Glutamatergic neuron (in vitro differentiated cells): ENCODE measurements around the gene ZNF649. TPM values are rescaled to one million over a fixed set of nuclear protein-coding genes. Genes with fewer than 3 reads are reported as not detected.

Source experiments
- DNase-seq: peaks from one replicate; pipeline ENCODE4 v3.0.0; 2022
- H3K27ac Mint-ChIP-seq: one replicate; pipeline ENCODE4 v1.8.0; 2020; ENCODE audit warnings: mild to moderate bottlenecking, mixed read lengths, inconsistent platforms; ENCODE audit not compliant: unreplicated experiment
- H3K27me3 Mint-ChIP-seq: one replicate; pipeline ENCODE4 v1.8.0; 2020; ENCODE audit warnings: mild to moderate bottlenecking, moderate library complexity, mixed read lengths, inconsistent platforms; ENCODE audit not compliant: unreplicated experiment
- H3K36me3 Mint-ChIP-seq: one replicate; pipeline ENCODE4 v1.8.0; 2020; ENCODE audit warnings: mild to moderate bottlenecking, mixed read lengths, inconsistent platforms; ENCODE audit not compliant: unreplicated experiment
- H3K4me1 Mint-ChIP-seq: one replicate; pipeline ENCODE4 v1.8.0; 2020; ENCODE audit warnings: mild to moderate bottlenecking, low read depth, mixed read lengths, inconsistent platforms; ENCODE audit not compliant: unreplicated experiment
- H3K4me3 Mint-ChIP-seq: one replicate; pipeline ENCODE4 v1.8.0; 2020; ENCODE audit warnings: mild to moderate bottlenecking, mixed read lengths, inconsistent platforms; ENCODE audit not compliant: unreplicated experiment
- H3K9me3 Mint-ChIP-seq: one replicate; pipeline ENCODE4 v1.8.0; 2020; ENCODE audit warnings: mild to moderate bottlenecking, moderate library complexity, mixed read lengths, inconsistent platforms; ENCODE audit not compliant: unreplicated experiment
- total RNA-seq: library from RNA; stranded (reverse); fragmentation: NEBNext Ultra II Directional; extraction: Animal tissue kit (Norgen Biotek cat#: 25700); gene quantifications from one replicate; pipeline ENCODE4 v1.2.1, GENCODE V29; 2021; ENCODE audit not compliant: unreplicated experiment
- TF ChIP-seq, protein P1 (sequence below): fragments of 200-600 bp; sonication (generic); IDR thresholded peaks from one replicate; pipeline ENCODE4 v1.5.0; 2021; ENCODE audit not compliant: partially characterized antibody, unreplicated experiment

The ZNF649 gene
- total RNA-seq, 1 donor from 2014 or later: 19.2 TPM

DNA sequence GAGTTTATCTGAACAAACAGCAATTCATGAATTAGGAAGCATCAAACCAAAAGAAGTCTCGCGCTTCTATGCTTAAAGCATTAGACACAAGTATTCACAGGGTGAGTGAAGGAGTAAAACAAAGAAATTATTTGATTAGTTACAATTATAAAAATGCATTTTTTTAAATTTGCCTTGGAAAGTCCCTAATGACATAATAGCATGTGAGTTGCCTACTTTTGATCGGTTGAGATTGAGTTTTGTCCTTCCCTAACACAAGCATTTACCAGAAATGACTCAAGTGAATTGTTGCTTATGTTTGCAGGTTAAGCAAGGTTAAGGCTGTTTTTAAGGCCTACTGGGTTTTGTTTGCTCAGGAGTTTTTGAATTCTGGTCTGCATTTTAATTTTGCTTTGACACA lies 389 bp upstream of the ZNF649 start:
- H3K9me3 Mint-ChIP-seq: peaks cover 23% of the 10 kb centered on the region

GRCh38 chr19:51903192-51903591 lies 1.6 kb downstream of the ZNF649 start:
- Mint-ChIP-seq H3K4me3 (peak overlapping the region; percentile 100), H3K36me3 (peaks cover 43% of the 10 kb centered on the region), H3K27me3 (peaks cover 2% of the 10 kb centered on the region), H3K9me3 (peaks cover 20% of the 10 kb centered on the region), H3K4me1 (peaks cover 4% of the 10 kb centered on the region), H3K27ac (peak overlapping the region; percentile 9)
- no peak for DNase-seq
- TF ChIP-seq, protein P1, sequence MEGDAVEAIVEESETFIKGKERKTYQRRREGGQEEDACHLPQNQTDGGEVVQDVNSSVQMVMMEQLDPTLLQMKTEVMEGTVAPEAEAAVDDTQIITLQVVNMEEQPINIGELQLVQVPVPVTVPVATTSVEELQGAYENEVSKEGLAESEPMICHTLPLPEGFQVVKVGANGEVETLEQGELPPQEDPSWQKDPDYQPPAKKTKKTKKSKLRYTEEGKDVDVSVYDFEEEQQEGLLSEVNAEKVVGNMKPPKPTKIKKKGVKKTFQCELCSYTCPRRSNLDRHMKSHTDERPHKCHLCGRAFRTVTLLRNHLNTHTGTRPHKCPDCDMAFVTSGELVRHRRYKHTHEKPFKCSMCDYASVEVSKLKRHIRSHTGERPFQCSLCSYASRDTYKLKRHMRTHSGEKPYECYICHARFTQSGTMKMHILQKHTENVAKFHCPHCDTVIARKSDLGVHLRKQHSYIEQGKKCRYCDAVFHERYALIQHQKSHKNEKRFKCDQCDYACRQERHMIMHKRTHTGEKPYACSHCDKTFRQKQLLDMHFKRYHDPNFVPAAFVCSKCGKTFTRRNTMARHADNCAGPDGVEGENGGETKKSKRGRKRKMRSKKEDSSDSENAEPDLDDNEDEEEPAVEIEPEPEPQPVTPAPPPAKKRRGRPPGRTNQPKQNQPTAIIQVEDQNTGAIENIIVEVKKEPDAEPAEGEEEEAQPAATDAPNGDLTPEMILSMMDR: no peak

More for the DNA sequence above, 389 bp upstream of the ZNF649 start:
- H3K4me3 Mint-ChIP-seq: peak overlapping the region; percentile 100
- peaks cover 2% of the 10 kb centered on the region for H3K27me3 Mint-ChIP-seq
- DNase-seq: no peak
- peak overlapping the region; percentile 97 for H3K27ac Mint-ChIP-seq
- peaks cover 4% of the 10 kb centered on the region for H3K4me1 Mint-ChIP-seq
- TF ChIP-seq, protein P1: no peak
- H3K36me3 Mint-ChIP-seq: peaks cover 42% of the 10 kb centered on the region

GRCh38 chr19:51901860-51902259 lies 3.0 kb downstream of the ZNF649 start:
- H3K4me3 Mint-ChIP-seq: no peak overlapping the region
- H3K27me3 Mint-ChIP-seq: peaks cover 2% of the 10 kb centered on the region
- no peak overlapping the region for H3K27ac Mint-ChIP-seq
- TF ChIP-seq, protein P1: no peak
- no peak for DNase-seq
- H3K4me1 Mint-ChIP-seq: peaks cover 4% of the 10 kb centered on the region
- peaks cover 17% of the 10 kb centered on the region for H3K9me3 Mint-ChIP-seq
- peaks cover 42% of the 10 kb centered on the region for H3K36me3 Mint-ChIP-seq

DNA sequence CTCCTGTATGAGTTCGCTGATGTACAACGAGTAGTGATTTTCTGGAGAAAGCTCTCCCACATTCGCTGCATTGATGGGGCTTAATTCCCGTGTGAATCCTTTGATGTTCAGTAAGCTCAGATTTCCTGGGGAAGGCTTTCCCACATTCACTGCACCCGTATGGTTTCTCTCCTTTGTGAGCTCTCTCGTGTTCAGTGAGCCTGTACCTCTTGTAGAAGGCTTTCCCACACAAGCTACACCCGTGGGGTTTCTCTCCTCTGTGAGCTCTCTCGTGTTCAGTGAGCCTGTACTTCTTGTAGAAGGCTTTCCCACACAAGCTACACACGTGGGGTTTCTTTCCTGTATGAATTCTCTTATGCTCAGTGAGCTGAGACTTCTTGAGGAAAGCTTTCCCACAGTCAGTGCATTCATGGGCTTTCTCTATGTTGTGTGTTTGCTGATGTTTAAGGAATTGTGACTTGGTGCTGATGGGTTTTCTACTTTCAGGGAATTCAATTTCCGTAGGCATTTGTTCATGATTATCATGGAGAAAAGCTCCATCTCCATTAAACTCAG lies 13.5 kb downstream of the ZNF649 start:
- no peak for DNase-seq
- TF ChIP-seq, protein P1: no peak
- peaks cover 57% of the 10 kb centered on the region for H3K36me3 Mint-ChIP-seq
- no peak overlapping the region for H3K4me3 Mint-ChIP-seq
- H3K4me1 Mint-ChIP-seq: peaks cover 3% of the 10 kb centered on the region
- peaks cover 4% of the 10 kb centered on the region for H3K27me3 Mint-ChIP-seq
- H3K27ac Mint-ChIP-seq: no peak overlapping the region
- peaks cover 5% of the 10 kb centered on the region for H3K9me3 Mint-ChIP-seq

- no peak overlapping the region for H3K27ac Mint-ChIP-seq
- peaks cover 3% of the 10 kb centered on the region for H3K4me1 Mint-ChIP-seq
- peaks cover 4% of the 10 kb centered on the region for H3K27me3 Mint-ChIP-seq
- H3K9me3 Mint-ChIP-seq: peaks cover 5% of the 10 kb centered on the region
- DNase-seq: no peak
- no peak overlapping the region for H3K4me3 Mint-ChIP-seq
- H3K36me3 Mint-ChIP-seq: peaks cover 48% of the 10 kb centered on the region
- TF ChIP-seq, protein P1: no peak
These were observed 14.9 kb downstream of the ZNF649 start for GRCh38 chr19:51889934-51890333.
